ENCODE measurements around the gene ADAMTSL1.

ADAMTSL1 gene

DNA sequence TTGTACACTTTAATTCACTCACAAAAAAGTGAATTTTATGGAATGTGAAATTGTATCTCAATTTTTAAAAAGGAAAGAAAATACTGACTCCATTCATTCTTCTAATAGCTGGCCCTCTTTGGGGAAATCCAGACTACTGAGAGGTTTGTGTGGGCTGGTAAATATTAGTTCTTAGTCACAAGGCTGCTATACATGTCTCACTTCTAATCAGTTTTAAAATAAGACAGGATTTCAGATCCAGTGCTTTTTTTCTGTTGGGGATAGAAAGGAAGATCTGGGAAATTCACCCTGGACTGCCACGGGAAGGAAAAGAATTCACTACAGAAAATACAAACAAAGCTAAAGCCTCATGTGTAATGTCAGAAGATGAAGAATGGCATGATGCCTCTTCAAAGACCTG, 32.7 kb upstream of the ADAMTSL1 start:
- Histone ChIP-seq H3K9me3 (ENCODE audit: control insufficient read depth in 1 of 2, low read length in 2 of 2) (no peaks in the 10 kb centered on the region), H3K36me3 (ENCODE audit: control insufficient read depth in 1 of 2, insufficient read depth in 2 of 2, low read length in 2 of 2) (no peaks in the 10 kb centered on the region), H3K4me3 (ENCODE audit: low read depth in 1 of 2, low read length in 2 of 2) (no peak overlapping the region), H3K27me3 (ENCODE audit: control insufficient read depth in 1 of 2, insufficient read depth in 2 of 2, low read length in 2 of 2) (peaks cover 0 to 9% of the 10 kb centered on the region in 2 donors), H3K9ac (ENCODE audit: low read depth in 1 of 2, low read length in 2 of 2) (no peak overlapping the region), H3K4me1 (ENCODE audit: control insufficient read depth in 1 of 2, insufficient read depth in 2 of 2, low read length in 2 of 2) (peaks cover 0 to 12% of the 10 kb centered on the region in 2 donors), H3K27ac (ENCODE audit: low read depth, low read length) (no peak overlapping the region)

- Histone ChIP-seq H3K9me3 (ENCODE audit: control insufficient read depth in 1 of 2, low read length in 2 of 2) (no peaks in the 10 kb centered on the region), H3K36me3 (ENCODE audit: control insufficient read depth in 1 of 2, insufficient read depth in 2 of 2, low read length in 2 of 2) (no peaks in the 10 kb centered on the region), H3K4me1 (ENCODE audit: control insufficient read depth in 1 of 2, insufficient read depth in 2 of 2, low read length in 2 of 2) (peaks cover 0 to 8% of the 10 kb centered on the region in 2 donors), H3K27ac (ENCODE audit: low read depth, low read length) (no peak overlapping the region), H3K4me3 (ENCODE audit: low read depth in 1 of 2, low read length in 2 of 2) (no peak overlapping the region), H3K27me3 (ENCODE audit: control insufficient read depth in 1 of 2, insufficient read depth in 2 of 2, low read length in 2 of 2) (peaks cover 0 to 9% of the 10 kb centered on the region in 2 donors), H3K9ac (ENCODE audit: low read depth in 1 of 2, low read length in 2 of 2) (no peak overlapping the region)
These were observed 31.1 kb upstream of the ADAMTSL1 start for GRCh38 chr9:18442629-18443491.

DNA sequence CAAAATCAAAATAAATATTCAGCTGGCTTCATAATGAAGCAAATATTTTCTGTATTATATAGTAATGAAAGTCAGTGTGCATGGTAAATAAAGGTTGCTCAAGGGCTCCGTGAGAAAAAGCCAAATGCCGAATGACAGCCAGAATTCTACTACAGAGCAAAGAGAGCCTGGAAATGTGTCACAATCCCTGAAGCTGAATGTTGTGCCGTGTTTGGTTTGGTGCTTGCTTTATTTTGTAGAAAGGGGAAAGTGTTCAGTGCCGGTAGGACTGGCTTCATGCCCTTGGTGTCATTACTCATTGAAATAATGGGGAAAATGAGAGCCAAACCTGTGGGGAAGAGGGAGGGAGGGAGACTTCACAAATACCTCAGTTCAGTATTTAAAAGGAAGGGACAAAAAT, 26.8 kb upstream of the ADAMTSL1 start:
- H3K4me1 ChIP-seq (ENCODE audit: control insufficient read depth in 1 of 2, insufficient read depth in 2 of 2, low read length in 2 of 2): no peaks in the 10 kb centered on the region
- no peak overlapping the region for H3K27ac ChIP-seq (ENCODE audit: low read depth, low read length)
- H3K27me3 ChIP-seq (ENCODE audit: control insufficient read depth in 1 of 2, insufficient read depth in 2 of 2, low read length in 2 of 2): no peaks in the 10 kb centered on the region
- H3K4me3 ChIP-seq (ENCODE audit: low read depth in 1 of 2, low read length in 2 of 2): no peak overlapping the region
- H3K9me3 ChIP-seq (ENCODE audit: control insufficient read depth in 1 of 2, low read length in 2 of 2): no peaks in the 10 kb centered on the region
- no peak overlapping the region for H3K9ac ChIP-seq (ENCODE audit: low read depth in 1 of 2, low read length in 2 of 2)
- no peaks in the 10 kb centered on the region for H3K36me3 ChIP-seq (ENCODE audit: control insufficient read depth in 1 of 2, insufficient read depth in 2 of 2, low read length in 2 of 2)

- Histone ChIP-seq H3K9me3 (ENCODE audit: control insufficient read depth in 1 of 2, low read length in 2 of 2) (no peaks in the 10 kb centered on the region), H3K27me3 (ENCODE audit: control insufficient read depth in 1 of 2, insufficient read depth in 2 of 2, low read length in 2 of 2) (no peaks in the 10 kb centered on the region), H3K4me1 (ENCODE audit: control insufficient read depth in 1 of 2, insufficient read depth in 2 of 2, low read length in 2 of 2) (no peaks in the 10 kb centered on the region), H3K9ac (ENCODE audit: low read depth in 1 of 2, low read length in 2 of 2) (no peak overlapping the region), H3K36me3 (ENCODE audit: control insufficient read depth in 1 of 2, insufficient read depth in 2 of 2, low read length in 2 of 2) (no peaks in the 10 kb centered on the region), H3K4me3 (ENCODE audit: low read depth in 1 of 2, low read length in 2 of 2) (no peak overlapping the region), H3K27ac (ENCODE audit: low read depth, low read length) (no peak overlapping the region)
These were observed 26.4 kb upstream of the ADAMTSL1 start for GRCh38 chr9:18447541-18447940.

DNA sequence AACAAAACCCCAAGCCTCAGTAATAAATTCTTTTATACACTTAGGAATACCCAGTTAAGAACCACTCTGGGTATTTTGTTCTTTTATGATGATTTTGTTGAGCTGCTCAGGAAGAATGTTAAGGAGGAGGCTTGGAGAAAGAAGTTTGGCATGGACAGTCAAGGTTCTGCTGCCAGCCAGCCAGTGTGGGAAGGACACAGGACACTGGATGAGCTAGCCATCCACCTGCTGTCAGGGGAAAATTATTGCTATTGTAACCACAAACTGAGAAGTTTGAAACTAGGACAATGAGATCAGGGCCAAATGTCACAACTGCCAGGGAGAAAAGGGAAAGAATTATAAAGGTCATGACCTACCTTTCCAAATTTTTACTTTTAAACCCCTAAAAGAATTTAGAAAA, 25.9 kb upstream of the ADAMTSL1 start:
- Histone ChIP-seq H3K9me3 (ENCODE audit: control insufficient read depth in 1 of 2, low read length in 2 of 2) (no peaks in the 10 kb centered on the region), H3K9ac (ENCODE audit: low read depth in 1 of 2, low read length in 2 of 2) (no peak overlapping the region), H3K4me3 (ENCODE audit: low read depth in 1 of 2, low read length in 2 of 2) (no peak overlapping the region), H3K36me3 (ENCODE audit: control insufficient read depth in 1 of 2, insufficient read depth in 2 of 2, low read length in 2 of 2) (no peaks in the 10 kb centered on the region), H3K4me1 (ENCODE audit: control insufficient read depth in 1 of 2, insufficient read depth in 2 of 2, low read length in 2 of 2) (no peaks in the 10 kb centered on the region), H3K27me3 (ENCODE audit: control insufficient read depth in 1 of 2, insufficient read depth in 2 of 2, low read length in 2 of 2) (no peaks in the 10 kb centered on the region), H3K27ac (ENCODE audit: low read depth, low read length) (no peak overlapping the region)

GRCh38 chr9:18451406-18451805, 22.5 kb upstream of the ADAMTSL1 start:
- Histone ChIP-seq H3K4me1 (ENCODE audit: control insufficient read depth in 1 of 2, insufficient read depth in 2 of 2, low read length in 2 of 2) (peaks cover 4 to 8% of the 10 kb centered on the region in 2 donors), H3K27me3 (ENCODE audit: control insufficient read depth in 1 of 2, insufficient read depth in 2 of 2, low read length in 2 of 2) (no peaks in the 10 kb centered on the region), H3K9me3 (ENCODE audit: control insufficient read depth in 1 of 2, low read length in 2 of 2) (no peaks in the 10 kb centered on the region), H3K9ac (ENCODE audit: low read depth in 1 of 2, low read length in 2 of 2) (no peak overlapping the region), H3K27ac (ENCODE audit: low read depth, low read length) (no peak overlapping the region), H3K36me3 (ENCODE audit: control insufficient read depth in 1 of 2, insufficient read depth in 2 of 2, low read length in 2 of 2) (no peaks in the 10 kb centered on the region), H3K4me3 (ENCODE audit: low read depth in 1 of 2, low read length in 2 of 2) (no peak overlapping the region)

GRCh38 chr9:18452276-18452675, 21.7 kb upstream of the ADAMTSL1 start:
- Histone ChIP-seq H3K4me3 (ENCODE audit: low read depth in 1 of 2, low read length in 2 of 2) (no peak overlapping the region), H3K9ac (ENCODE audit: low read depth in 1 of 2, low read length in 2 of 2) (no peak overlapping the region), H3K27ac (ENCODE audit: low read depth, low read length) (no peak overlapping the region), H3K4me1 (ENCODE audit: control insufficient read depth in 1 of 2, insufficient read depth in 2 of 2, low read length in 2 of 2) (peaks cover 4 to 8% of the 10 kb centered on the region in 2 donors), H3K9me3 (ENCODE audit: control insufficient read depth in 1 of 2, low read length in 2 of 2) (no peaks in the 10 kb centered on the region), H3K27me3 (ENCODE audit: control insufficient read depth in 1 of 2, insufficient read depth in 2 of 2, low read length in 2 of 2) (no peaks in the 10 kb centered on the region), H3K36me3 (ENCODE audit: control insufficient read depth in 1 of 2, insufficient read depth in 2 of 2, low read length in 2 of 2) (no peaks in the 10 kb centered on the region)

DNA sequence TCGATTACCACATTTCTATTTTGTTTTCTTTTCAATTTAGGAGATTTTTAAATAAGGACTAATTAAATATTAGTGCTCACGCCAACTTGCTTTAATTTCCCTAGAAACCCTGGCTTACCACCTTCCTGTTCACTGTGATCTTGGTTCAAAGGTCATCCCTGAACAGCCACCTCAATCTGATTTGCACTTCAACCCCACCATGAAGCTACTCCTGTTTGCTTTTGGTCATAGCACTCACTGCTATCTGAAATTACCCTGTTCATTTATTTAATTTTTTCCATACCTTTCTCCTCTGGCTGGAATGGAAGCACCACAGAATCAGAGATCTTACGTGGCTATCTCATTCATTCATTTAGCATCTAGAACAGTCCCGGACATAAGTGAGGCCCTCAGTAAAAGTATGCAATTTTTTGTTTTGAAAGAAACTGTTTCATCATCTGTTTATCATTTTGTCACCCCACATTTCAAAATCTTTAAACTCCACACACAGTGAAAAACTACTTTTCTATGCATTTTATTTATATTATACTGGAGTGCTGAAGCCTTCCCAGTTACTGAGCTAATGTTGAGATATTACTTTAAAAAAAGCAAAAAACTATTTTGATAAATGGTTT, 17.2 kb upstream of the ADAMTSL1 start:
- Histone ChIP-seq H3K27me3 (ENCODE audit: control insufficient read depth in 1 of 2, insufficient read depth in 2 of 2, low read length in 2 of 2) (no peaks in the 10 kb centered on the region), H3K4me1 (ENCODE audit: control insufficient read depth in 1 of 2, insufficient read depth in 2 of 2, low read length in 2 of 2) (peaks cover 4 to 8% of the 10 kb centered on the region in 2 donors), H3K4me3 (ENCODE audit: low read depth in 1 of 2, low read length in 2 of 2) (no peak overlapping the region), H3K9me3 (ENCODE audit: control insufficient read depth in 1 of 2, low read length in 2 of 2) (no peaks in the 10 kb centered on the region), H3K36me3 (ENCODE audit: control insufficient read depth in 1 of 2, insufficient read depth in 2 of 2, low read length in 2 of 2) (no peaks in the 10 kb centered on the region), H3K27ac (ENCODE audit: low read depth, low read length) (no peak overlapping the region), H3K9ac (ENCODE audit: low read depth in 1 of 2, low read length in 2 of 2) (no peak overlapping the region)

- H3K4me1 ChIP-seq (ENCODE audit: control insufficient read depth in 1 of 2, insufficient read depth in 2 of 2, low read length in 2 of 2): peaks cover 4 to 8% of the 10 kb centered on the region in 2 donors
- H3K36me3 ChIP-seq (ENCODE audit: control insufficient read depth in 1 of 2, insufficient read depth in 2 of 2, low read length in 2 of 2): no peaks in the 10 kb centered on the region
- H3K27ac ChIP-seq (ENCODE audit: low read depth, low read length): no peak overlapping the region
- H3K4me3 ChIP-seq (ENCODE audit: low read depth in 1 of 2, low read length in 2 of 2): no peak overlapping the region
- no peak overlapping the region for H3K9ac ChIP-seq (ENCODE audit: low read depth in 1 of 2, low read length in 2 of 2)
- no peaks in the 10 kb centered on the region for H3K9me3 ChIP-seq (ENCODE audit: control insufficient read depth in 1 of 2, low read length in 2 of 2)
- H3K27me3 ChIP-seq (ENCODE audit: control insufficient read depth in 1 of 2, insufficient read depth in 2 of 2, low read length in 2 of 2): no peaks in the 10 kb centered on the region
These were observed 16.4 kb upstream of the ADAMTSL1 start for GRCh38 chr9:18457510-18457909.

GRCh38 chr9:18459962-18460584, 13.9 kb upstream of the ADAMTSL1 start:
- no peak overlapping the region for H3K27ac ChIP-seq (ENCODE audit: low read depth, low read length)

More at GRCh38 chr9:18459962-18460584, 13.9 kb upstream of the ADAMTSL1 start:
- Histone ChIP-seq H3K9me3 (ENCODE audit: control insufficient read depth in 1 of 2, low read length in 2 of 2) (no peaks in the 10 kb centered on the region), H3K36me3 (ENCODE audit: control insufficient read depth in 1 of 2, insufficient read depth in 2 of 2, low read length in 2 of 2) (no peaks in the 10 kb centered on the region), H3K27me3 (ENCODE audit: control insufficient read depth in 1 of 2, insufficient read depth in 2 of 2, low read length in 2 of 2) (no peaks in the 10 kb centered on the region), H3K4me1 (ENCODE audit: control insufficient read depth in 1 of 2, insufficient read depth in 2 of 2, low read length in 2 of 2) (peaks cover 4 to 8% of the 10 kb centered on the region in 2 donors), H3K9ac (ENCODE audit: low read depth in 1 of 2, low read length in 2 of 2) (no peak overlapping the region), H3K4me3 (ENCODE audit: low read depth in 1 of 2, low read length in 2 of 2) (no peak overlapping the region)

Data from duodenal mucosa (tissue), 2 donors.